ENCODE data around the gene ARMC12. TPM values are rescaled to one million over a fixed set of nuclear protein-coding genes. Genes with fewer than 3 reads are reported as not detected.

The ARMC12 gene
- polyA plus RNA-seq, 1 donor (not counting 4 experiments of a cell fraction or from before 2014, with no cell fraction given), result 0.54 TPM

GRCh38 chr6:35795453-35796071, 58.7 kb downstream of the ARMC12 start:
- no peak for DNase-seq (ENCODE audit: low read depth, low spot score)

DNA sequence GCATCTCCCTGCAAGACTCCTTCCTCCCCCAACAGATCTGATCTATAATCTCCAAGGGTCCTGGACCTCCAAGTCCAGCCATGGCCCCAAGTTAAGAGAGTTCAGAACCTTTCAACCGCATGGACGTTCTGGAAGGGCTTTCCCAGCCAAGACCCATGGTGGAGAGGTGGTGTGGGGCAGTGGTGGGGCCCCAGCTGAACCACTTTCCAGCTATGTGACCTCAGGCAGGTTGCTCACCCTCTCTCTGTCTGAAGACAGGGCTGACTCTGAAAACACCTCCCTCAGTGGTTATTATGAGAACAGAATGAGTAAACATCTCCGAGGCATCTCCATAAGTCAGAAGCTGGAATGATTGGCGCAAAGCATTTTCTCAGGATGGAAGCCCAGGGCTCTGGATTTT, 59.4 kb downstream of the ARMC12 start:
- no peaks in the 10 kb centered on the region for H3K27me3 ChIP-seq (ENCODE audit: control insufficient read depth, extremely low read depth, insufficient read depth, low read length)

More at GRCh38 chr6:35795453-35796071, 58.7 kb downstream of the ARMC12 start:
- Histone ChIP-seq H3K4me2 (ENCODE audit: control insufficient read depth, extremely low read depth, insufficient read depth, low read depth, low read length) (no peak overlapping the region), H3K9me3 (ENCODE audit: control insufficient read depth, low read depth, low read length) (no peaks in the 10 kb centered on the region), H3K79me2 (ENCODE audit: control insufficient read depth, insufficient read depth, low read length) (no peaks in the 10 kb centered on the region), H3K27me3 (ENCODE audit: control insufficient read depth, extremely low read depth, insufficient read depth, low read length) (no peaks in the 10 kb centered on the region), H4K20me1 (ENCODE audit: control insufficient read depth, extremely low read depth, insufficient read depth, low read length) (no peaks in the 10 kb centered on the region), H3K9ac (ENCODE audit: control insufficient read depth, extremely low read depth, insufficient read depth, low read length) (no peak overlapping the region), H3K36me3 (ENCODE audit: control insufficient read depth in 2 of 2, extremely low read depth in 1 of 2, insufficient read depth in 2 of 2, low read length in 2 of 2) (no peaks in the 10 kb centered on the region), H3K4me1 (ENCODE audit: control insufficient read depth, extremely low read depth, insufficient read depth, low read length) (no peaks in the 10 kb centered on the region), H3K4me3 (ENCODE audit: control insufficient read depth in 2 of 3, extremely low read depth in 1 of 3, insufficient read depth in 2 of 3, low read depth in 1 of 3, low read length in 3 of 3) (no peak overlapping the region), H3K9me1 (ENCODE audit: control insufficient read depth, extremely low read depth, insufficient read depth, low read length) (no peaks in the 10 kb centered on the region), H3K27ac (ENCODE audit: control insufficient read depth, insufficient read depth, low read length) (no peak overlapping the region), H2AFZ (ENCODE audit: control insufficient read depth, low read length) (no peak overlapping the region)
- dilution Hi-C loops (cut with MboI; ENCODE audit: extremely low pct_ligation_motif_present, low sequenced_read_pairs), result no loop called here
- FAIRE-seq, result no peak
- TF ChIP-seq CTCF (optimal IDR thresholded peaks at IDR 0.05 in 1 of 3, IDR thresholded peaks at IDR 0.05 in 1 of 3, conservative IDR thresholded peaks at IDR 0.05 in 1 of 3; ENCODE audit: extremely low read depth in 1 of 3, insufficient read depth in 2 of 3, low read length in 3 of 3) (no peak), EZH2 (IDR thresholded peaks at IDR 0.05; ENCODE audit: low read length) (no peak)

More for the DNA sequence above, 59.4 kb downstream of the ARMC12 start:
- no peak overlapping the region for H3K27ac ChIP-seq (ENCODE audit: control insufficient read depth, insufficient read depth, low read length)
- no peaks in the 10 kb centered on the region for H3K4me1 ChIP-seq (ENCODE audit: control insufficient read depth, extremely low read depth, insufficient read depth, low read length)
- H3K4me3 ChIP-seq (ENCODE audit: control insufficient read depth in 2 of 3, extremely low read depth in 1 of 3, insufficient read depth in 2 of 3, low read depth in 1 of 3, low read length in 3 of 3), result no peak overlapping the region
- H3K9me3 ChIP-seq (ENCODE audit: control insufficient read depth, low read depth, low read length), result no peaks in the 10 kb centered on the region
- no peak overlapping the region for H2AFZ ChIP-seq (ENCODE audit: control insufficient read depth, low read length)
- TF ChIP-seq CTCF (optimal IDR thresholded peaks at IDR 0.05 in 1 of 3, IDR thresholded peaks at IDR 0.05 in 1 of 3, conservative IDR thresholded peaks at IDR 0.05 in 1 of 3; ENCODE audit: extremely low read depth in 1 of 3, insufficient read depth in 2 of 3, low read length in 3 of 3) (no peak), EZH2 (IDR thresholded peaks at IDR 0.05; ENCODE audit: low read length) (no peak)
- no peaks in the 10 kb centered on the region for H3K79me2 ChIP-seq (ENCODE audit: control insufficient read depth, insufficient read depth, low read length)
- H3K36me3 ChIP-seq (ENCODE audit: control insufficient read depth in 2 of 2, extremely low read depth in 1 of 2, insufficient read depth in 2 of 2, low read length in 2 of 2), result no peaks in the 10 kb centered on the region
- H3K4me2 ChIP-seq (ENCODE audit: control insufficient read depth, extremely low read depth, insufficient read depth, low read depth, low read length), result no peak overlapping the region
- no peak for FAIRE-seq
- H3K9me1 ChIP-seq (ENCODE audit: control insufficient read depth, extremely low read depth, insufficient read depth, low read length), result no peaks in the 10 kb centered on the region
- no peak overlapping the region for H3K9ac ChIP-seq (ENCODE audit: control insufficient read depth, extremely low read depth, insufficient read depth, low read length)
- no peak for DNase-seq (ENCODE audit: low read depth, low spot score)
- no peaks in the 10 kb centered on the region for H4K20me1 ChIP-seq (ENCODE audit: control insufficient read depth, extremely low read depth, insufficient read depth, low read length)
- dilution Hi-C loops (cut with MboI; ENCODE audit: extremely low pct_ligation_motif_present, low sequenced_read_pairs), result no loop called here
